HUES64 (cell line): ENCODE results near the gene IFI35. TPM values are rescaled to one million over a fixed set of nuclear protein-coding genes. Genes with fewer than 3 reads are reported as not detected.
"Not testable (repeated sequence)": the region's sequence is repeated elsewhere in the genome, so short reads cannot be mapped to it uniquely, and the experiment has no call there.

Experiments used
- H3K27ac ChIP-seq: 2 replicates; pipeline ENCODE4 v1.7.0; 2013; ENCODE audit warnings: low read depth, low read length, inconsistent platforms
- H3K27me3 ChIP-seq: 2 replicates; pipeline ENCODE4 v1.6.1; 2013; ENCODE audit warnings: mild to moderate bottlenecking, low read length; ENCODE audit not compliant: insufficient read depth
- H3K36me3 ChIP-seq: 2 replicates; pipeline ENCODE4 v1.6.1; 2013; ENCODE audit warnings: mild to moderate bottlenecking, low read length; ENCODE audit not compliant: insufficient read depth
- H3K4me1 ChIP-seq: 2 replicates; pipeline ENCODE4 v1.6.1; 2013; ENCODE audit warnings: mild to moderate bottlenecking, low read length, moderate library complexity; ENCODE audit not compliant: insufficient read depth
- H3K4me3 ChIP-seq: 2 replicates; pipeline ENCODE4 v1.5.1; 2013; ENCODE audit warnings: mild to moderate bottlenecking, low read length, moderate library complexity
- H3K9ac ChIP-seq: 2 replicates; pipeline ENCODE4 v1.6.1; 2013; ENCODE audit warnings: mild to moderate bottlenecking, low read depth, low read length
- H3K9me3 ChIP-seq: 2 replicates; pipeline ENCODE4 v1.6.1; 2013; ENCODE audit warnings: low read depth, low read length; ENCODE audit not compliant: insufficient read depth
- WGBS: fragments of 150-250, 120-280 bp; methylation state at CpG from one replicate; pipeline ENCODE4 v1.1.7; 2013; ENCODE audit warnings: missing lambda C conversion rate; 5-methylcytosine and 5-hydroxymethylcytosine counted together
- polyA plus RNA-seq, 2 experiments: library from polyadenylated mRNA; stranded (reverse); fragments of 50-300 nt; gene quantifications; one replicate each; pipeline ENCODE4 v1.2.3, GENCODE V29; 2013

The IFI35 gene
- 1.8 TPM for polyA plus RNA-seq (2013, experiment 1 of 2)
- 1.9 TPM for polyA plus RNA-seq (2013, experiment 2 of 2)

DNA sequence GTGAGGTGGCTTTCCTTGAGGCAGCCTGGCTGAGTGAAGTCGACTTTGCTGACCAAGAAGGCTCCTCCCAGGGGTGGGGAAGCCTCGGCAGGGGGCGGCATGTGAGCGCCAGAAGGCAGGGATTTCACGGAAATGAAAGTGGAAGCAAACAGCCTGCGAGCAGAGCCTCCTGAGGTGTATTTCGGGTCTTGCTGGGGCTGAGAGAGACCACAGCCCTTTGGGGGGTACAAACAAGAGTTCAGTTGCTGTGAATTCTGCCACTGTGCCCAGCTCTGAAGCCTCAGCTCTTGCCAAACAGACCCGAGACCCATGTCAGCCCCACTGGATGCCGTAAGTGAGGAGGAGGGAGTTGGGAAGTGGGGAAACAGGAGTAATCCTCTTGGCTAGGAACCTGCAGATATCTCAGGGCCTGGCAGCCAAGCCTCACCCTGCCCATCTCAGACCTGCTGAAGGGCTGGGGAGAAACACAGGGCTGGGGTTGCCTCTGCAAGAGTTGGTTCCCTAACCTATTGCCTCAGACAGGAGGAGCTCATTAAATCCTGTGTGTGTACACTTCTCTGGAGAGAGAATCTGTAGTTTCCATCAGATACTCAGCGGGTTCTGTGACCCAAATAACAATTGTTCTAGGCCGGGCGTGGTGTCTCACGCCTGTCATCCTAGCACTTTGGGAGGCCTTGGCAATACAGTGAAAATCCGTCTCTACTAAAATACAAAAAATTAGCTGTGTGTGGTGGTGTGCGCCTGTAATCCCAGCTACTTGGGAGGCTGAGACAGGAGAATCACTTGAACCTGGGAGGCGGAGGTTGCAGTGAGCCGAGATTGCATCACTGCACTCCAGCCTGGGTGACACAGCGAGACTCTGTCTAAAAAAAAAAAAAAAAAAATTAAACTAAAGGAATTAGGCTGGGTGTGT, at the start of gene IFI35:
Gene IFI35, plus strand, starts transcription at position 146 of the 913 bp plus-strand sequence. Its CDS starts 164 bp downstream, at position 310.
- Histone ChIP-seq H3K27me3 (no peaks in the 10 kb centered on the region), H3K9me3 (no peaks in the 10 kb centered on the region), H3K9ac (peak within 1 kb of the TSS; percentile 54; the same call in 1 of the 2 replicates), H3K4me3 (peak within 1 kb of the TSS; percentile 53), H3K36me3 (peaks cover 25% of the 10 kb centered on the region), H3K4me1 (no peaks in the 10 kb centered on the region), H3K27ac (peak within 1 kb of the TSS; percentile 57)
- 53% methylated on average over 18 of the region's 18 CpGs for WGBS

DNA sequence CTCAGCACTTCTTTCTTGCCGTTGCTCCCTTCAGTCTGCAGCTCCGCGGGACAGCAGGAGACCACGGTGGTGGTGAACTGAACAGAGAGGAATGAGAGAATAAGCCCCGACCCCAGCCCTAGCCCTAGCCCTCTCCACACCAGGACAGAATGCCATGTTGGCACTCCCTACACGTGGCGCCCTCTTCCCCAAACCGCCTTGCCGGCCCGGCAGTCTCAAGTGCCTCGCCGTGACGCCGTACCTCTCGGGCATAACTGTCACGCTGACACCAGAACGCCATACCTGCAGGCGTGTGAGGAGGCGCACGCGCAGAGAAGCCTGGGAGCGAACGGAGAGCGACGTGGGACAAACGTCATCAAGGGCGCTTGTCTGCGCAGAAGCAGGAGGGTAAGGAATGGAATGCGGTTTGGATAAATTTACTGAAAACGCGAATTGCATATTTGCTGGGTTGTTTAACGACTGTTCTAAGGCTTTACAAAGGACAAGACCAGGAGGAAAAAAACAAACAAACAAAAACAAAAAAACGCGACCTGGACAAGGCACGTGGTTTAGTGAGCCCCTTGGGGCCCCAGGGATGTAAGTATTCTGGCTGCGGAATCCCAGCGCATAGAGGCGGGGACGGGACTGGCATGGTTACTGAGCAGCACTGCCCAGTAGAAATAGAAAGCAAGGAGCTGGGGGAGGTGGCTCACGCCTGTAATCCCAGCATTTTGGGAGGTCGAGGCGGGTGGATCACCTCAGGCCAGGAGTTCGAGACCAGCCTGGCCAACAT, 42.2 kb upstream of the IFI35 start, which contains the start of gene AARSD1:
Gene AARSD1, minus strand, starts transcription at position 294 of the 772 bp plus-strand sequence. Its CDS starts 14 bp downstream, at position 280.
- H3K4me3 ChIP-seq, result peak within 1 kb of the TSS; percentile 73
- 0 out of 2 replicates have a peak, but pooled peaks cover 5% of the 10 kb centered on the region for H3K4me1 ChIP-seq
- H3K27ac ChIP-seq, result peak within 1 kb of the TSS; percentile 48
- no peaks in the 10 kb centered on the region for H3K9me3 ChIP-seq
- no peaks in the 10 kb centered on the region for H3K27me3 ChIP-seq
- H3K36me3 ChIP-seq, result peaks cover 34% of the 10 kb centered on the region
- 5% methylated on average over 43 of the region's 43 CpGs for WGBS
- peak within 1 kb of the TSS; percentile 68 for H3K9ac ChIP-seq

GRCh38 chr17:42967925-42968324, 38.7 kb upstream of the IFI35 start:
- Histone ChIP-seq H3K9me3 (no peaks in the 10 kb centered on the region), H3K4me1 (0 out of 2 replicates have a peak, but pooled peaks cover 5% of the 10 kb centered on the region), H3K9ac (no peak overlapping the region), H3K4me3 (no peak overlapping the region), H3K36me3 (no peaks in the 10 kb centered on the region), H3K27me3 (no peaks in the 10 kb centered on the region), H3K27ac (no peak overlapping the region)
- no CpG with 5 or more reads among the region's 1 CpG for WGBS

DNA sequence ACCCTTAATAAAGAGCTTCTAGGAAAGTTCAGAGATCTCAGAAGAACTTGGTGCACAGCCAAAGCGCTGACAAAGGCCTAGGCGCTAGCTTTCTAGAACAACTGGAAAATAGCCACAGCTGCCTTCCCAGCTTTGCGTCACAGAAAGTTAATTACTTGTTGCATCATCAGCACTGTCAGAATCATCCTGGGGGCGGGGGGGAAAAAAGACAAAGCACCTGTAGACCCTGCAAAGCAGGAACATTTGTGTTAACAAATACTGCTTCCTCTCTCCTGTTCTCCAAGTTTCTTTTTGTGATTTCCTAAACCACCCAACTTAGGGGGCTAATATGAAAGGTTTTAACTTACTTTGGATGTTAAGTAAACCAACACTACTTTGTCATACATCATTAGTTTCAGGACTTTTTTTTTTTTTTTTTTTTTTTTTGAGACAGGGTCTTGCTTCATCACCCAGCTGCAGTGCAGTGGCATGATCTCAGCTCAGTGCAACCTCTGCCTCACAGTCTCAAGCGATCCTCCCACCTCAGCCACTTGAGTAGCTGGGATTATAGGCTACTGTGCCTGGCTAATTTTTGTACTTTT, 37.5 kb upstream of the IFI35 start:
- H3K4me1 ChIP-seq, result no peaks in the 10 kb centered on the region

GRCh38 chr17:42971589-42971988, 35.0 kb upstream of the IFI35 start:
- Histone ChIP-seq H3K9me3 (no peaks in the 10 kb centered on the region), H3K4me1 (no peaks in the 10 kb centered on the region), H3K27ac (no peak overlapping the region), H3K27me3 (no peaks in the 10 kb centered on the region), H3K9ac (no peak overlapping the region), H3K36me3 (no peaks in the 10 kb centered on the region), H3K4me3 (no peak overlapping the region)
- WGBS, result 94% methylated on average over 4 of the region's 5 CpGs

More for the DNA sequence above, 37.5 kb upstream of the IFI35 start:
- no peaks in the 10 kb centered on the region for H3K27me3 ChIP-seq
- no peak overlapping the region for H3K9ac ChIP-seq
- H3K36me3 ChIP-seq, result no peaks in the 10 kb centered on the region
- WGBS, result 86% methylated on average over 4 of the region's 5 CpGs
- H3K4me3 ChIP-seq, result no peak overlapping the region
- no peak overlapping the region for H3K27ac ChIP-seq
- H3K9me3 ChIP-seq, result no peaks in the 10 kb centered on the region

GRCh38 chr17:42973323-42973722, 33.3 kb upstream of the IFI35 start:
- H3K4me1 ChIP-seq, H3K9me3 ChIP-seq, H3K27ac ChIP-seq, H3K9ac ChIP-seq, H3K4me3 ChIP-seq, H3K36me3 ChIP-seq, H3K27me3 ChIP-seq: not testable (repeated sequence)
- 82% methylated on average over 8 of the region's 18 CpGs for WGBS

GRCh38 chr17:42975265-42975664, 31.3 kb upstream of the IFI35 start:
- no peaks in the 10 kb centered on the region for H3K27me3 ChIP-seq
- no peak overlapping the region for H3K27ac ChIP-seq
- peaks cover 3% of the 10 kb centered on the region; the same call in 1 of the 2 replicates for H3K4me1 ChIP-seq
- no peaks in the 10 kb centered on the region for H3K9me3 ChIP-seq
- WGBS, result 90% methylated on average over 2 of the region's 2 CpGs
- H3K36me3 ChIP-seq, result no peaks in the 10 kb centered on the region
- no peak overlapping the region for H3K9ac ChIP-seq
- H3K4me3 ChIP-seq, result no peak overlapping the region

GRCh38 chr17:42975701-42976100, 30.9 kb upstream of the IFI35 start:
- not testable (repeated sequence) for H3K36me3 ChIP-seq, H3K9me3 ChIP-seq, H3K4me3 ChIP-seq, H3K27ac ChIP-seq, H3K27me3 ChIP-seq, H3K9ac ChIP-seq, H3K4me1 ChIP-seq
- 92% methylated on average over 16 of the region's 16 CpGs for WGBS

GRCh38 chr17:42979511-42980273, 26.9 kb upstream of the IFI35 start, which contains the start of gene PTGES3L:
TSS of gene PTGES3L (minus strand) at chr17:42980080. CDS start at chr17:42980053, 27 bp downstream.
- H3K27ac ChIP-seq, result peak within 1 kb of the TSS; percentile 93
- no peaks in the 10 kb centered on the region for H3K27me3 ChIP-seq
- H3K36me3 ChIP-seq, result peaks cover 4% of the 10 kb centered on the region; the same call in 1 of the 2 replicates
- H3K9me3 ChIP-seq, result no peaks in the 10 kb centered on the region
- peak within 1 kb of the TSS; percentile 76 for H3K4me3 ChIP-seq
- H3K4me1 ChIP-seq, result peaks cover 3% of the 10 kb centered on the region; the same call in 1 of the 2 replicates
- WGBS, result 33% methylated on average over 21 of the region's 21 CpGs
- H3K9ac ChIP-seq, result peak within 1 kb of the TSS; percentile 72

DNA sequence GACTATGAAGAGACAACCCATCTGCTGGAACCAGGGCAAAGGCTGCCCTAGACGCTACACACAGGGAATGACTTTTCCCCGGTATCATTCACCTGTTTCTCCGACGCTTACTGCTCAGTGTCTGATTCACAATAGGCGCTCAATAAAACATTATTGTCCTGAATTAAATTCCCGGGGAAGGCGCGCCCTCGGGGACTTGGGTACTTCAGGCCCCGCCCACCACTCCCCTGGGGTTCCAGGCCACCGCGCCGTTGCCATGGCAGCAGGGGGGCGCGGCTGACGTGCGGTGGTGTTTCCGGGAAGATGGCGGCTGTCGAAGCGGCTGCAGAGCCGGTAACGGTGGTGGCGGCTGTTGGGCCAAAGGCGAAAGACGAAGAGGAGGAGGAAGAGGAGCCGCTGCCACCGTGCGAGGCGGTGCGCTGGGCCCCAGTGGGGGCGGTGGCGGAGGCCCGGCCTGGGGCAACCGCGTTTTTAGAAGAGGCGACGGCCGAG, 26.3 kb upstream of the IFI35 start, which contains the start of gene RUNDC1:
Gene RUNDC1, plus strand, starts transcription at position 292 of the 492 bp plus-strand sequence. Its CDS starts 12 bp downstream, at position 304.
- no peaks in the 10 kb centered on the region for H3K27me3 ChIP-seq
- H3K9me3 ChIP-seq, result no peaks in the 10 kb centered on the region
- under 1% methylated on average over 39 of the region's 39 CpGs for WGBS
- H3K36me3 ChIP-seq, result peaks cover 8% of the 10 kb centered on the region
- H3K4me3 ChIP-seq, result peak within 1 kb of the TSS; percentile 76
- peaks cover 3% of the 10 kb centered on the region; the same call in 1 of the 2 replicates for H3K4me1 ChIP-seq
- H3K9ac ChIP-seq, result peak within 1 kb of the TSS; percentile 72
- peak within 1 kb of the TSS; percentile 93 for H3K27ac ChIP-seq
